A673 (cell line): ENCODE results near the gene COLEC12. TPM values are rescaled to one million over a fixed set of nuclear protein-coding genes. Genes with fewer than 3 reads are reported as not detected.

Source experiments
- BruUV-seq: library from RNA; stranded (reverse); fragments of 400-500 nt; replicated peaks from 2 replicates; lab custom pipeline; 2021; lab: Mats Ljungman, UMichigan
- CTCF ChIA-PET: fragments of 300-600 bp; sonication (Branson Sonifier 250); formaldehyde crosslinking; loops from one replicate; lab custom pipeline; 2022; ENCODE audit warnings: antibody characterized with exemption; lab: Charles Lee
- POLR2A ChIA-PET: fragments of 300-600 bp; sonication (Branson Sonifier 250); formaldehyde crosslinking; loops from one replicate; lab custom pipeline; 2022; ENCODE audit warnings: antibody characterized with exemption; ENCODE audit not compliant: low non-redundant PET; lab: Charles Lee
- DNase-seq: peaks from one replicate; pipeline ENCODE4 v3.0.0-alpha.2; 2015; ENCODE audit warnings: low spot score
- H3K27ac ChIP-seq: fragments of 200-600 bp; sonication (generic); 2 replicates; pipeline ENCODE4 v1.5.1; 2016; ENCODE audit warnings: mixed run types, low read depth, mild to moderate bottlenecking, mixed read lengths, antibody characterized with exemption, low read length; ENCODE audit not compliant: poor library complexity, severe bottlenecking
- H3K27me3 ChIP-seq: fragments of 200-600 bp; sonication (generic); replicated peaks from 2 replicates; pipeline ENCODE4 v1.6.1; 2017; ENCODE audit warnings: mixed run types, low read depth, mild to moderate bottlenecking, mixed read lengths, antibody characterized with exemption, low read length; ENCODE audit not compliant: insufficient read depth, poor library complexity
- H3K36me3 ChIP-seq: fragments of 200-600 bp; sonication (generic); 2 replicates; pipeline ENCODE4 v1.6.1; 2016; ENCODE audit warnings: mixed run types, mild to moderate bottlenecking, mixed read lengths, antibody characterized with exemption, low read length; ENCODE audit not compliant: insufficient read depth, poor library complexity, severe bottlenecking
- H3K4me1 ChIP-seq: fragments of 200-600 bp; sonication (generic); 2 replicates; pipeline ENCODE4 v1.6.1; 2017; ENCODE audit warnings: mixed run types, mild to moderate bottlenecking, mixed read lengths, antibody characterized with exemption, low read length; ENCODE audit not compliant: insufficient read depth, poor library complexity, severe bottlenecking
- H3K4me3 ChIP-seq: fragments of 200-600 bp; sonication (generic); 2 replicates; pipeline ENCODE4 v1.5.1; 2016; ENCODE audit warnings: low read depth, mixed run types, mild to moderate bottlenecking, mixed read lengths, low read length; ENCODE audit not compliant: poor library complexity, severe bottlenecking
- H3K9me3 ChIP-seq: fragments of 200-600 bp; sonication (generic); 2 replicates; pipeline ENCODE4 v1.6.1; 2016; ENCODE audit warnings: mixed run types, low read depth, mild to moderate bottlenecking, mixed read lengths, antibody characterized with exemption, low read length; ENCODE audit not compliant: poor library complexity, severe bottlenecking
- EZH2 ChIP-seq: fragments of 200-600 bp; sonication (generic); IDR thresholded peaks from 2 replicates; pipeline ENCODE4 v1.6.1; 2017; ENCODE audit warnings: borderline replicate concordance, low read depth, mild to moderate bottlenecking, mixed read lengths, antibody characterized with exemption, low read length; ENCODE audit not compliant: poor library complexity, severe bottlenecking
- intact Hi-C: fragments of 100-400 bp; cut with micrococcal nuclease; formaldehyde crosslinking; loops from one replicate; pipeline ENCODE4 v1.10.0; 2022; ENCODE audit not compliant: unreplicated experiment
- total RNA-seq: library from RNA; stranded (reverse); gene quantifications from 2 replicates; pipeline ENCODE4 v1.2.3, GENCODE V29; 2021
- TF ChIP-seq, protein P1 (sequence below): fragments of 300-800, 200-600 bp; sonication (generic); conservative IDR thresholded peaks from 2 replicates; pipeline ENCODE4 v1.5.1; 2017; ENCODE audit warnings: low read depth, mild to moderate bottlenecking, antibody characterized with exemption, low read length, moderate library complexity, mixed read lengths

Gene COLEC12
- total RNA-seq, 1 experiment from 2014 or later = 0.86 TPM

DNA sequence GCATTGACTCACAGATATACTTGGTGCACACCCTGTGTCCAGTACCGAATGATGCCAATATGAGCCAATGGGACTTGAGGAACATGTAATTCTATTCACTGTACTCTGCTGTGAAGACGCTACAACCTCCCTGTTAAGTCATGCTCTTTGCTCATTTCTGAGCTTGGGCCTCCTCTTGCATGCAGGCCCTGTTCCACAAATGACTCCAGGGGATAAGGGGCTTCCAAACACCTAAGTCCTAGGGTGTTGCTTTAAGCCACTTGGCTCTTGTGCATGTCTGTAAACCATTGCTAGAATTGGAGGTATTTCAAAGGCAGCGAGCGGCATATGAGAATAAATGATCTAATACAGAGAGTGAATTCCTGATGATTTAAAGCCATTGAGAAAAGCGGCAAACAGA is 126.7 kb downstream of the COLEC12 start:
- BruUV-seq = no TSS peak
- H3K4me3 ChIP-seq = no peak overlapping the region
- intact Hi-C loops = no loop called here
- H3K27ac ChIP-seq = no peak overlapping the region
- no peak for DNase-seq
- no peaks in the 10 kb centered on the region for H3K27me3 ChIP-seq
- H3K9me3 ChIP-seq = no peaks in the 10 kb centered on the region
- ChIA-PET POLR2A (no interaction called here), CTCF (no interaction called here)
- H3K4me1 ChIP-seq = no peaks in the 10 kb centered on the region
- no peak for TF ChIP-seq EZH2
- TF ChIP-seq, protein P1, sequence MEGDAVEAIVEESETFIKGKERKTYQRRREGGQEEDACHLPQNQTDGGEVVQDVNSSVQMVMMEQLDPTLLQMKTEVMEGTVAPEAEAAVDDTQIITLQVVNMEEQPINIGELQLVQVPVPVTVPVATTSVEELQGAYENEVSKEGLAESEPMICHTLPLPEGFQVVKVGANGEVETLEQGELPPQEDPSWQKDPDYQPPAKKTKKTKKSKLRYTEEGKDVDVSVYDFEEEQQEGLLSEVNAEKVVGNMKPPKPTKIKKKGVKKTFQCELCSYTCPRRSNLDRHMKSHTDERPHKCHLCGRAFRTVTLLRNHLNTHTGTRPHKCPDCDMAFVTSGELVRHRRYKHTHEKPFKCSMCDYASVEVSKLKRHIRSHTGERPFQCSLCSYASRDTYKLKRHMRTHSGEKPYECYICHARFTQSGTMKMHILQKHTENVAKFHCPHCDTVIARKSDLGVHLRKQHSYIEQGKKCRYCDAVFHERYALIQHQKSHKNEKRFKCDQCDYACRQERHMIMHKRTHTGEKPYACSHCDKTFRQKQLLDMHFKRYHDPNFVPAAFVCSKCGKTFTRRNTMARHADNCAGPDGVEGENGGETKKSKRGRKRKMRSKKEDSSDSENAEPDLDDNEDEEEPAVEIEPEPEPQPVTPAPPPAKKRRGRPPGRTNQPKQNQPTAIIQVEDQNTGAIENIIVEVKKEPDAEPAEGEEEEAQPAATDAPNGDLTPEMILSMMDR = no peak
- H3K36me3 ChIP-seq = no peaks in the 10 kb centered on the region

- POLR2A ChIA-PET = no interaction called here
- no peaks in the 10 kb centered on the region for H3K27me3 ChIP-seq
- no peak overlapping the region for H3K4me3 ChIP-seq
- intact Hi-C loops = no loop called here
- H3K36me3 ChIP-seq = no peaks in the 10 kb centered on the region
- no peaks in the 10 kb centered on the region for H3K4me1 ChIP-seq
- BruUV-seq = no TSS peak
- H3K9me3 ChIP-seq = no peaks in the 10 kb centered on the region
- H3K27ac ChIP-seq = no peak overlapping the region
- CTCF ChIA-PET = no interaction called here
- DNase-seq = no peak
- TF ChIP-seq, protein P1 = no peak
- no peak for TF ChIP-seq EZH2
These were observed 128.9 kb downstream of the COLEC12 start for GRCh38 chr18:371609-371982.

DNA sequence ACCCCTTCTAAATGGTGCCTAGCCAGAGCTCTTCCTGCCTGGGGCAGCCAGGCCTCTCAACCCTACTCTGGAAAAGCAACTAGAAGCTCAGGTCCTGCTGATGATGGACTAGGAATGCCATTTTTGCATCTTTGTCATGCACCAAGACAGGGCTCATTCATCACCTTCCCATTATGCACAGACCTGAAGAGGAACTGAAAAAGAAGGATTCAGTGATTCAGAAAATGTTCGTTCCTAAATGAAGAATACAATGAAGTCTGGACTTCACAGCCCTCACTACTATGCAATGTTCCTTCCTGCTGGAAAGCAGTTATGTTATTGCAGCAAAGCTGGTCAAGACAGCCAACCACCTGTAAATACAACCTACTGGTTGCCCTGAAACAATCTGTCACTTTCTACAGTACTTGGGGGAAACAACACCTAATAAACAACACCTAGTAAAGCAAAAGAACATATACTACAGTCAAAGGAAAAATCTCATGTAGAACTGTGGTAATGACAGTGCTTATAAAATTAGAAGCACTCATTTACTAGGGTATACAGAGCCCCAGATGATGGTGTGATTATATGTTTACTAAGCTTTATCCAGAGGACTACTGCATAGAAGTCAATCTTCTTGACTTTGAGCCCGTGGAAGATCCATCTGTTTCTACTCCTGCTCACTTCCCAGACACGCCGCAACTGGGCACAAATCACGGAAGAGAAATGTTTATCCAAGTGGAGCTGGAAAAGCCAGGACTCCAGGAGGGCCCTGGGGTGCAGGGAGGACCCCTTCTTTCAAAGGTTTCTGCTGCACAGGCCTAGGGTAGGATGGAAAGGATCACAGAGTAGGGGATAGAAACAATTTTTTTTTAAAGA is 129.5 kb downstream of the COLEC12 start:
- no peak for DNase-seq
- no TSS peak for BruUV-seq
- intact Hi-C loops = no loop called here
- H3K4me3 ChIP-seq = no peak overlapping the region
- ChIA-PET POLR2A (no interaction called here), CTCF (no interaction called here)
- no peaks in the 10 kb centered on the region for H3K9me3 ChIP-seq
- H3K36me3 ChIP-seq = no peaks in the 10 kb centered on the region
- no peaks in the 10 kb centered on the region for H3K27me3 ChIP-seq
- no peak overlapping the region for H3K27ac ChIP-seq
- TF ChIP-seq, protein P1 = no peak
- TF ChIP-seq EZH2 = no peak
- H3K4me1 ChIP-seq = no peaks in the 10 kb centered on the region
